SH-SY5Y (cell line): Measurements from ENCODE around the gene ATG2A.

Experiments
- GATA2 ChIP-seq: IDR thresholded peaks from 2 replicates; pipeline ENCODE4 v1.6.1; 2011; ENCODE audit warnings: mild to moderate bottlenecking, low read depth, low read length
- GATA3 ChIP-seq: IDR thresholded peaks from 2 replicates; pipeline ENCODE4 v1.6.1; 2011; ENCODE audit warnings: low read depth, mild to moderate bottlenecking, low read length, moderate library complexity

GRCh38 chr11:64854534-64855502 lies 62.2 kb downstream of the ATG2A start:
- TF ChIP-seq GATA3 (no peak), GATA2 (no peak)
